ENCODE results near the gene PAIP1.
A peak's percentile ranks its signal among the peaks of the same experiment; 100 is the strongest.

PAIP1 gene

DNA sequence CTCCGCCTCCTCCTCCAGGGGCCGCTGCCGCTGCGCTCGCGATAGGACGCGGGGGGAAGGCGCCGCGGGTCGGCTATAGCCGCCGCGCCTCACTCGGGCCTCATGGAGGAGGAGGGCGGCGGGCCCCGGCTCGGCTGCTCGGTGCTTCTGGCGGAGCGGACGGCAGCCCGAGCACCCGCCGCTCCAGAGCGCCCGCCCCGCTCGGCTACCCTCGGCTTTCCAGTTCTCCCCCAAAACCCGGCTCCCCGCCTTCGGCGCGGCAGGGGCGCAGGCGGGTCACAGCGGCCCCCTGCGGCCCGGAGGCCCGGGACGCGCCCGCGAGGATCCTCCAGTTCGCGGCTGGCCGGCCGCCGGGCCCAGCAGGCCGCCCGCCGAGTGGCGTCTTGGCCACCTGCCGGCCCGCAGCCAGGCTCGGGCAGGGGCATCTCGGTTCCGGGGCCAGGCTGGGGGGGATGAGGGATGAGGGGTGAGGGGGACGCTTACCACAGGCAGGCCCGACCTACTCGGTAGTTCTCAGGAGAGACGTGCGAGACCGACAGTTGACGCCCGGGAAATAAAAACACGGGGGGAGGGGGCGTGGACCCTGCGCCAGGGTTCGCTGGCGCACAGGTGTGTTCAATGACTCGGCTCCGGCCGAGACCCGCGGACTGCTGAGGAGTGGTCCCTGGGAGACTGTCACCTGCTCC is at the start of gene PAIP1:
Gene PAIP1, minus strand, starts transcription at position 221 of the 686 bp plus-strand sequence. CDS start 231 bp downstream, outside the sequence.
- peak within 1 kb of the TSS; percentile 78 to 79 for H3K4me3 ChIP-seq (ENCODE audit: low read depth in 1 of 2, low read length in 1 of 2)
- TF ChIP-seq, protein P1, sequence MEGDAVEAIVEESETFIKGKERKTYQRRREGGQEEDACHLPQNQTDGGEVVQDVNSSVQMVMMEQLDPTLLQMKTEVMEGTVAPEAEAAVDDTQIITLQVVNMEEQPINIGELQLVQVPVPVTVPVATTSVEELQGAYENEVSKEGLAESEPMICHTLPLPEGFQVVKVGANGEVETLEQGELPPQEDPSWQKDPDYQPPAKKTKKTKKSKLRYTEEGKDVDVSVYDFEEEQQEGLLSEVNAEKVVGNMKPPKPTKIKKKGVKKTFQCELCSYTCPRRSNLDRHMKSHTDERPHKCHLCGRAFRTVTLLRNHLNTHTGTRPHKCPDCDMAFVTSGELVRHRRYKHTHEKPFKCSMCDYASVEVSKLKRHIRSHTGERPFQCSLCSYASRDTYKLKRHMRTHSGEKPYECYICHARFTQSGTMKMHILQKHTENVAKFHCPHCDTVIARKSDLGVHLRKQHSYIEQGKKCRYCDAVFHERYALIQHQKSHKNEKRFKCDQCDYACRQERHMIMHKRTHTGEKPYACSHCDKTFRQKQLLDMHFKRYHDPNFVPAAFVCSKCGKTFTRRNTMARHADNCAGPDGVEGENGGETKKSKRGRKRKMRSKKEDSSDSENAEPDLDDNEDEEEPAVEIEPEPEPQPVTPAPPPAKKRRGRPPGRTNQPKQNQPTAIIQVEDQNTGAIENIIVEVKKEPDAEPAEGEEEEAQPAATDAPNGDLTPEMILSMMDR (IDR thresholded peaks at IDR 0.05): peak; percentile 51
- H3K27me3 ChIP-seq: peaks cover 12% of the 10 kb centered on the region
- peaks cover 14 to 17% of the 10 kb centered on the region in 2 experiments for H3K4me1 ChIP-seq (ENCODE audit: control insufficient read depth in 1 of 2, insufficient read depth in 1 of 2, low read depth in 1 of 2, low read length in 1 of 2)
- H3K9me3 ChIP-seq: no peaks in the 10 kb centered on the region
- peak within 1 kb of the TSS; percentile 91 for H3K27ac ChIP-seq
- H3K36me3 ChIP-seq: peaks cover 3% of the 10 kb centered on the region

DNA sequence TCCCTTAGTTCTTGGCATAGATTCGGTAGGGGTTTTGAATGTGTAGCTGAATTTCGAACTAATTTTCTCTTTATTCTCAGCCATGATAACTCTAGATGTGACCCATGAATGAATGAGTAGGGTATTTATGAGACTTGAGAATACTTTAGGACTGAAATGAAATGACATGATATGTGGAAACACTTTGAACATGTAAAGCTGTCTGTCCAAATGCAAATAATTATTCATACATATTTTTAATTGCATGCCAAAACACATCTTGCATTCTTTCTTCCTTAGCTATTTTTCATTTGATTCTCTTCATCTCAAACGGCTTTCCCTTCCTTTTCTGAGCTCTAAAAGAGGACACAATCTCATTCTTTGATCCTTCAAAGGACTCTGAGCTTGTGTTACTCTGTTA is 49.5 kb upstream of the PAIP1 start:
- H3K4me3 ChIP-seq (ENCODE audit: low read depth in 1 of 2, low read length in 1 of 2): no peak overlapping the region
- no peaks in the 10 kb centered on the region for H3K9me3 ChIP-seq
- TF ChIP-seq, protein P1 (IDR thresholded peaks at IDR 0.05): no peak
- peaks cover 11% of the 10 kb centered on the region for H3K36me3 ChIP-seq
- H3K27ac ChIP-seq: no peak overlapping the region
- H3K27me3 ChIP-seq: no peaks in the 10 kb centered on the region
- H3K4me1 ChIP-seq (ENCODE audit: control insufficient read depth in 1 of 2, insufficient read depth in 1 of 2, low read depth in 1 of 2, low read length in 1 of 2): peaks cover 24 to 28% of the 10 kb centered on the region in 2 experiments

DNA sequence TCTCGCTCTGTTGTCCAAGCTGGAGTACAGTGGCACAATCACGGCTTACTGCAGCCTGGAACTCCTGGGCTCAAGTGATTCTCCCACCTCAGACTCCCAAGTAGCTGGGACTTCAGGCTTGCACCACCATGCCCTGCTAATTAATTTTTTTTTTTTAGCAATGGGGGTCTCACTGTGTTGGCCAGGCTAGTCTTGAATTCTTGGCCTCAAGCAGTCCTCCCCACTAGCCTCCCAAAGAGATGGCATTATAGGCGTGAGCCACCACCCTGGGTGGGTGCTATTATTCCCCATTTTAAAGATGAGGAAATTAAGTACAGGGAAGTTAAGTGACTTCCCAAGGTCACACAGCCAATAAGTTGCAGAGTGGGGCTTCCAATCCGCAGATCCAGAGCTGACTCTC is 47.8 kb upstream of the PAIP1 start:
- H3K4me1 ChIP-seq (ENCODE audit: control insufficient read depth in 1 of 2, insufficient read depth in 1 of 2, low read depth in 1 of 2, low read length in 1 of 2): peaks cover 24 to 28% of the 10 kb centered on the region in 2 experiments
- no peaks in the 10 kb centered on the region for H3K27me3 ChIP-seq
- H3K36me3 ChIP-seq: peaks cover 4% of the 10 kb centered on the region
- H3K4me3 ChIP-seq (ENCODE audit: low read depth in 1 of 2, low read length in 1 of 2): no peak overlapping the region
- peak overlapping the region; percentile 74 for H3K27ac ChIP-seq
- H3K9me3 ChIP-seq: no peaks in the 10 kb centered on the region
- TF ChIP-seq, protein P1 (IDR thresholded peaks at IDR 0.05): no peak

- H3K4me3 ChIP-seq (ENCODE audit: low read depth in 1 of 2, low read length in 1 of 2): peak overlapping the region; percentile 64 to 85
Observed at GRCh38 chr5:43603344-43604217, 46.7 kb upstream of the PAIP1 start.

More at GRCh38 chr5:43603344-43604217, 46.7 kb upstream of the PAIP1 start:
- H3K36me3 ChIP-seq: no peaks in the 10 kb centered on the region
- H3K4me1 ChIP-seq (ENCODE audit: control insufficient read depth in 1 of 2, insufficient read depth in 1 of 2, low read depth in 1 of 2, low read length in 1 of 2): peaks cover 24 to 28% of the 10 kb centered on the region in 2 experiments
- H3K27me3 ChIP-seq: no peaks in the 10 kb centered on the region
- peak overlapping the region; percentile 74 for H3K27ac ChIP-seq
- H3K9me3 ChIP-seq: no peaks in the 10 kb centered on the region
- TF ChIP-seq, protein P1 (IDR thresholded peaks at IDR 0.05): no peak

All from neutrophil (primary cell).